ENCODE data around the gene ENDOV.

The ENDOV gene

GRCh38 chr17:80478487-80479245, 63.7 kb downstream of the ENDOV start:
- in situ Hi-C loops (cut with HindIII; ENCODE audit: low sequenced_read_pairs), result no loop called here

GRCh38 chr17:80479246-80479566, 64.2 kb downstream of the ENDOV start:
- in situ Hi-C loops (cut with HindIII; ENCODE audit: low sequenced_read_pairs), result no loop called here

GRCh38 chr17:80480248-80480647, 65.3 kb downstream of the ENDOV start:
- in situ Hi-C loops (cut with HindIII; ENCODE audit: low sequenced_read_pairs), result no loop called here

- in situ Hi-C loops (cut with HindIII; ENCODE audit: low sequenced_read_pairs), result no loop called here
These were observed 66.5 kb downstream of the ENDOV start for GRCh38 chr17:80481284-80482057.

GRCh38 chr17:80482058-80482318, 67.0 kb downstream of the ENDOV start:
- in situ Hi-C loops (cut with HindIII; ENCODE audit: low sequenced_read_pairs), result no loop called here

GRCh38 chr17:80482555-80483308, 67.8 kb downstream of the ENDOV start:
- in situ Hi-C loops (cut with HindIII; ENCODE audit: low sequenced_read_pairs), result no loop called here

GRCh38 chr17:80485846-80486245, 70.9 kb downstream of the ENDOV start:
- in situ Hi-C loops (cut with HindIII; ENCODE audit: low sequenced_read_pairs), result no loop called here

GRCh38 chr17:80486692-80487091, 71.7 kb downstream of the ENDOV start:
- in situ Hi-C loops (cut with HindIII; ENCODE audit: low sequenced_read_pairs), result no loop called here

- in situ Hi-C loops (cut with HindIII; ENCODE audit: low sequenced_read_pairs), result no loop called here
These were observed 72.5 kb downstream of the ENDOV start for GRCh38 chr17:80487511-80487910.

Measured in DLD1 (cell line).